ENCODE data around the gene CTCFL. TPM values are rescaled to one million over a fixed set of nuclear protein-coding genes. Genes with fewer than 3 reads are reported as not detected.
A peak's percentile ranks its signal among the peaks of the same experiment; 100 is the strongest.

The CTCFL gene
- total RNA-seq, 1 donor from 2014 or later: not detected

- H3K27me3 ChIP-seq (ENCODE audit: low read depth): no peaks in the 10 kb centered on the region
- H3K4me1 ChIP-seq: peaks cover 48% of the 10 kb centered on the region
- DNase-seq: no peak
- H3K36me3 ChIP-seq: no peaks in the 10 kb centered on the region
- peak overlapping the region; percentile 52 for H3K27ac ChIP-seq (replicated peaks)
- H3K9me3 ChIP-seq (replicated peaks): peaks cover 7% of the 10 kb centered on the region
- no peak overlapping the region for H3K4me3 ChIP-seq
- no peak for TF ChIP-seq CTCF (IDR thresholded peaks at IDR 0.05; ENCODE audit: borderline replicate concordance)
- intact Hi-C loops (cut with micrococcal nuclease): no loop called here
These were observed 66.4 kb downstream of the CTCFL start for GRCh38 chr20:57458400-57459160.

- no peak for DNase-seq
- H3K4me1 ChIP-seq: peaks cover 51% of the 10 kb centered on the region
- no peak overlapping the region for H3K4me3 ChIP-seq
- intact Hi-C loops (cut with micrococcal nuclease): no loop called here
- H3K9me3 ChIP-seq (replicated peaks): peaks cover 7% of the 10 kb centered on the region
- H3K27ac ChIP-seq (replicated peaks): no peak overlapping the region
- no peaks in the 10 kb centered on the region for H3K36me3 ChIP-seq
- TF ChIP-seq CTCF (IDR thresholded peaks at IDR 0.05; ENCODE audit: borderline replicate concordance): no peak
- H3K27me3 ChIP-seq (ENCODE audit: low read depth): no peaks in the 10 kb centered on the region
These were observed 67.5 kb downstream of the CTCFL start for GRCh38 chr20:57457243-57458095.

GRCh38 chr20:57456116-57456515, 68.8 kb downstream of the CTCFL start:
- H3K4me1 ChIP-seq: peaks cover 52% of the 10 kb centered on the region
- intact Hi-C loops (cut with micrococcal nuclease): no loop called here
- H3K4me3 ChIP-seq: no peak overlapping the region
- no peak for TF ChIP-seq CTCF (IDR thresholded peaks at IDR 0.05; ENCODE audit: borderline replicate concordance)
- no peaks in the 10 kb centered on the region for H3K27me3 ChIP-seq (ENCODE audit: low read depth)
- H3K9me3 ChIP-seq (replicated peaks): peaks cover 7% of the 10 kb centered on the region
- no peak overlapping the region for H3K27ac ChIP-seq (replicated peaks)
- DNase-seq: no peak
- H3K36me3 ChIP-seq: no peaks in the 10 kb centered on the region

- H3K4me1 ChIP-seq: peaks cover 54% of the 10 kb centered on the region
- intact Hi-C loops (cut with micrococcal nuclease): no loop called here
- no peak overlapping the region for H3K4me3 ChIP-seq
- TF ChIP-seq CTCF (IDR thresholded peaks at IDR 0.05; ENCODE audit: borderline replicate concordance): no peak
- peaks cover 7% of the 10 kb centered on the region for H3K9me3 ChIP-seq (replicated peaks)
- no peak overlapping the region for H3K27ac ChIP-seq (replicated peaks)
- DNase-seq: no peak
- H3K27me3 ChIP-seq (ENCODE audit: low read depth): no peaks in the 10 kb centered on the region
- no peaks in the 10 kb centered on the region for H3K36me3 ChIP-seq
These were observed 69.6 kb downstream of the CTCFL start for GRCh38 chr20:57455386-57455785.

- Histone ChIP-seq H3K27me3 (ENCODE audit: low read depth) (peaks cover 11% of the 10 kb centered on the region), H3K9me3 (replicated peaks) (peaks cover under 1% of the 10 kb centered on the region), H3K4me1 (peaks cover 37% of the 10 kb centered on the region), H3K27ac (replicated peaks) (peak overlapping the region; percentile 73), H3K36me3 (no peaks in the 10 kb centered on the region), H3K4me3 (no peak overlapping the region)
- DNase-seq: no peak
- intact Hi-C loops (cut with micrococcal nuclease): no loop called here
- no peak for TF ChIP-seq CTCF (IDR thresholded peaks at IDR 0.05; ENCODE audit: borderline replicate concordance)
These were observed 72.9 kb downstream of the CTCFL start for GRCh38 chr20:57451795-57452661.
